GM04504 (cell line): ENCODE measurements around the gene OLFM2.
"Not testable (repeated sequence)": the region's sequence is repeated elsewhere in the genome, so short reads cannot be mapped to it uniquely, and the experiment has no call there.

Source experiments
- DNase-seq: peaks from one replicate; pipeline ENCODE4 v3.0.0-alpha.2; 2012; ENCODE audit warnings: low read depth

OLFM2 gene

DNA sequence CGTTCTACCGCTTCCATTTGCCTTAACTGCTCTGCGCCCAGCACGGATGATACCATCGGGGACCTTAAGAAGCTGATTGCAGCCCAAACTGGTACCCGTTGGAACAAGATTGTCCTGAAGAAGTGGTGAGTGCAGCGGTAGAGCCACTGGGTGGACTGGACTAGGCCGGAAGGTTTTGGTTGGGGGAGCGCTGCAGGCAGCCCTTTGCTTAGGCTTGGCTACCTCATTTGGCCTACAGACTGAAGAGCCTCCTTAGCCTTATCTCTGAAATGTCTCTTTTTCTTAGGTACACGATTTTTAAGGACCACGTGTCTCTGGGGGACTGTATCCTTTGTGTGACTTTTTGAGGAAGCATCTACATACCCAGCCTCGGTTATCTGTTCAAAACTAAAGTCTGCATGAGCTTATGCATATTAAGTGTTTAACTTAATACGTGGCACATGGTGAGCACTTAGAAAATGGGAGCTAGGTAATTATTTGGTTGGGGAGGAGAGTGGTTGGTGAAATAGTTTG, 107.7 kb downstream of the OLFM2 start:
- DNase-seq = no peak

DNA sequence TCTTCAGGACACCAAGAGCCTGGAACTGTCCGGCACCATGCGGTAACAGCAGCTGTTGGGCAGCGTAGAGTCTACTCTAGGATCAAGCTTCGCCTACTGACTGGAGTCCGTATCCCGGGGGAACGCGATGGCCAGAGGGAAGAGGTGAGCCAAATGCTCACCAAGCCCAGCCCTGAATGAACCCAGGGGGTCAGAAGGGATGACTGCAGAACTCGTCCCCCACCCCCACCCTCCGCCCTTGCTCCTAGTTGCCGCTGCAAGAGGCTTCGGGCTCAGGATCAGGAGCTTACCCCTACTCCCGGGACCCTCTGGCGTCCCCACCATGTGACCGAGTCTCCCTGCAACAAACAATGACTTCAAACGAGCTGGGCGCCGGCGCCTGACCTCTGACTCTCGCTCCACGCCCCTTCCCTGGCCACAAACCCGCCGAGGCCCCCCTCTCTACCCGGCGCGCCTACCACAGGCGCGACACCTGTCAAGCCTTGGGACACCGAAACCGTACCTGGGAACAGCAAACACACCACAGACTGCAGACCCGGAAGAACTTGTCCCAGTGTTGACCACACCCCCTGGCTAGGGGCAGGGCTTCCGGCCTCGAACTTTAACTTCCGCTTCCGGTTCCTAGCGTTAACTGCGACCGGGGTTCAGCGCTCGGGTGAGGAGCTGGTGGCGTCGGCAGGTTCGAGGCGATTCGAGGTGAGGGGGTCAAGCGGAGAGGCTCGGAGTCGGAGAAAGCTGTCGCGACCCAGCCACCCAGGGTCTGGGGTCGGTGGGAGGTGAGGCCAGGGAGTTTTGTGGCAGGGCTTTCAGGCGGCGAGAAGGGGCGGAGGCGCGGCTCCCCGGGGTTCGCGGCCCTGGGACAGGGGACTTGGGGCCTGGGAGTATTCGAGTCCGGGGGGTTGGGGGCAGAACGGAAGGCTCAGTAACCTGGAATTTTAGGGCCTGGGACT, 108.8 kb downstream of the OLFM2 start, which contains the start of gene UBL5:
UBL5 (plus strand) TSS at position 630 of the 950 bp plus-strand sequence. CDS start 420 bp downstream, outside the sequence.
- DNase-seq = peak; percentile 60

DNA sequence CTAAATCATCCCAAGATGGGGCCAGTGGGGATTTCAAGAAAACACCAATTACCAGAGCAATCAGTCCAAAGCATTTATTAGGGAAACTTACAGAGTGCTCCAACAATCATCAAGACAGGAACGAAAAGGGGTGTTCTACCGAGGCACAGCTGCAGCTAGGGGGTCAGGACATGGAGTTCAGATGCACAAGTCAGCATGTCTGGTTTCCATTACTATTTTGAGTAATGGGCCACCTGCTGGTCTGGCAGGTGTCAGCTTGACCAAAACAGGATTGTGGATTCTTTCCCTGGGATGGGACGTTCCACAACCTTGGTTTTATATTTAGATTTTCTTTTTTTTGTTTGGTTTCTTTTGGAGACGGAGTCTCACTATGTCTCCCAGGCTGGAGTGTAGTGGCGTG, 112.5 kb downstream of the OLFM2 start:
- DNase-seq = no peak

DNA sequence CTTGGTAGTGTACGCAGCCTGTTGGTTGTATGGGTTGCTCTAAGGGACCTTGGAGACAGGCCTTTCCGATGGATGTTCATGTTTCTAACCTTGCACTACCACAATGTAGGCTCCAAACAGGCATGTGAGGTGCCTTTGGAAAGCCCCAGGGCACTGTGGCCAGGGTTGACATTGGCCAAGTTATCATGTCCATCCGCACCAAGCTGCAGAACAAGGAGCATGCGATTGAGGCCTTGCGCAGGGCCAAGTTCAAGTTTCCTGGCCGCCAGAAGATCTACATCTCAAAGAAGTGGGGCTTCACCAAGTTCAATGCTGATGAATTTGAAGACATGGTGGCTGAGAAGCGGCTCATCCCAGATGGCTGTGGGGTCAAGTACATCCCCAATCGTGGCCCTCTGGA, 116.3 kb downstream of the OLFM2 start:
- not testable (repeated sequence) for DNase-seq

DNA sequence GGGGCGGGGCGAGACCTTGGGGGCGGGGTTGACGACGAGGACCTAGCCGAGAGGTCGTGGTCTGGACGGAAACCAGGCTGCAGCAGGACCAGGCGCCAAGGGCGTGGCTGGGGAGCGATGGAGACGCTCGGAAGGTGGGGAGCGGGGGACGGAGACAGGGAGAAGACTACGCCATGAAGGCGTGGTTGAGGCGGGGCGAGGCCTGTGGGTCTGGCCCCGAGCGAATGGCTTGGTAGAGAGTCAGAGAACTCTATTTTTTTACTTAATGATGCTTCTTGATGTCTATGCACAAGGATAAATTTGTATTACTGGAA, 116.8 kb downstream of the OLFM2 start:
- DNase-seq = no peak

DNA sequence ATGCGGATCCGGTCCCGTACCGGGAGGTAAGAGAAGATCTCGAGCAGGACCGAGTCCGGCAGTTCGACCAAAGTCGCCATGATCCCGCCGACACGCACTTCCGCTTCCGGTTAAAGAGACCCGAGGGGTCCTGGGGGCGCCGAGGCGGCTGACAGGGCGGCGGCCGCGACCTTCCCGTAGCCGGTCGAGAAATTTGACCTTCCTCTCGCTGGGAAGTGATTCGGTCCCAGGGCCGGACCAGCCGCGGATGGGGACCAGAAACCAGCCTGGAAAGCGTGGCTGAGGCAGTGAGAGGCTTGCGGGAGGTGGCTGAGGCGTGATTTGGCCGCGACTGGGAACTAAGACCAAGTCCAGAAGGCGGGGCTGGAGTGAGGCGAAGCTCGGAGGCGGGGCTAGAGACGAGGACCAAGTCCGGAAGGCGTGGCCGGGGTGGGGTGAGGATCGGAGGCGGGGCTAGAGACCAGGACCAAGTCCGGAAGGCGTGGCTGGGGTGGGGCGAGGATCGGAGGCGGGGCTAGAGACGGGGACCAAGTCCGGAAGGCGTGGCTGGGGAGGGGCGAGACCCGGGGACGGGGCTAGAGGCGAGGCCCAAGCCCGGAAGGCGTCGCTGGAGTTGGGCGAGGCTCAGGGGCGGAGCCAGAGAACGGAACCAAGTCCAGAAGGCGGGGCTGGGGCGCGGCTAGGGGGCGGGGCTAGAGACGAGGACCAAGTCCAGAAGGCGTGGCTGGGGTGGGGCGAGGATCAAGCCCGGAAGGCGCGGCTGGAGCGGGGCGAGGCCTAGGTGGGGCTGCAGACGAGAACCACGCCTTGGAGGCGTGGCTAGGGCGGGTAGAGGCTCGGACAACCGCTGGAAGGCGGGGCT, 117.3 kb downstream of the OLFM2 start, which contains the start of gene FBXL12:
FBXL12 (minus strand) TSS at position 346 of the 862 bp plus-strand sequence; CDS start at position 80, 266 bp downstream.
- peak; percentile 99 for DNase-seq

DNA sequence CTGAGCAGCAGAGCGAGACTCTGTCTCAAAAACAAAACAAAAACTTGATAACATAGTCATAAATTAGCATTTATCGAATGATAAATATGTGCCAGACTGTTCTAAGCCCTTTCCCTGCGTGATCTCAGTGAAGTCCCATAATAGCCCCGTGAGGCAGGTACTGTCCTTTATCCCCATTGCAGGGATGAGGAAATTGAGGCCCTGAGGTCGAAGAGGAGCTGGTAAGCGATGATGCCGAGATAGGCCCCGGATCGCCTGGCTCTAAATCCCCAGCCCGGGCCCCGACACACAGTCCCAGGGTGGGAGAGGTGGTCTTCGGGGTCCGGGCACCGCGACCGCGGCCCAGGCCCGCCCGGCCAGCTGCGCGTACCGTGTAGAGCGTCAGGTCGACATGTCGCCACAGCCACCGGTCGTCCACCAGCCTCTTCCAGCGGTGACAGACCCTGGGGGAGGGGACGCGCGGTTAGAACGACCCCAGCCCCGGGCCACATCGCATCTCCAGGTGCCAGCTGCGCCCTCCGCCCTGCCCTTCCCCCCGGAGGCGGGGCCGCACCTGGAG, 118.1 kb downstream of the OLFM2 start:
- DNase-seq = no peak

DNA sequence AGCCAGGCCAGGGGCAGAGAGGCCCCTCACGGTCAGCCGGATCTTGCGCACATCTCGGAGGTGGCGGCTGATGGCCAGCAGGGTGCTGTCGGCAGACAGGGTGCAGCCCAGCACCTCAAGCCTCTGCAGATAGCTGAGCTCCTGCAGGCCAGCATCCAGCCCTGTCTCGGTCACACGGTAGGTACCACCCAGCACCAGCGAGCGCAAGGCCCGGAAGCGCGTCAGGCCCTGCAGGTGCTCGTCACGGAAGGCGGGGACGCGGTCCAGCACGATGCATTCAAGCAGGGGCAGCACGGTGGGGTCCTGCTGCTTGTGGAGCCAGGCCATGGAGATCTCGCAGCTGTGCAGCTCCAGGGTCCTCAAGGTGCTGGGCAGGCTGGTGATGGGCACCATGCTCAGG, 125.2 kb downstream of the OLFM2 start:
- no peak for DNase-seq

DNA sequence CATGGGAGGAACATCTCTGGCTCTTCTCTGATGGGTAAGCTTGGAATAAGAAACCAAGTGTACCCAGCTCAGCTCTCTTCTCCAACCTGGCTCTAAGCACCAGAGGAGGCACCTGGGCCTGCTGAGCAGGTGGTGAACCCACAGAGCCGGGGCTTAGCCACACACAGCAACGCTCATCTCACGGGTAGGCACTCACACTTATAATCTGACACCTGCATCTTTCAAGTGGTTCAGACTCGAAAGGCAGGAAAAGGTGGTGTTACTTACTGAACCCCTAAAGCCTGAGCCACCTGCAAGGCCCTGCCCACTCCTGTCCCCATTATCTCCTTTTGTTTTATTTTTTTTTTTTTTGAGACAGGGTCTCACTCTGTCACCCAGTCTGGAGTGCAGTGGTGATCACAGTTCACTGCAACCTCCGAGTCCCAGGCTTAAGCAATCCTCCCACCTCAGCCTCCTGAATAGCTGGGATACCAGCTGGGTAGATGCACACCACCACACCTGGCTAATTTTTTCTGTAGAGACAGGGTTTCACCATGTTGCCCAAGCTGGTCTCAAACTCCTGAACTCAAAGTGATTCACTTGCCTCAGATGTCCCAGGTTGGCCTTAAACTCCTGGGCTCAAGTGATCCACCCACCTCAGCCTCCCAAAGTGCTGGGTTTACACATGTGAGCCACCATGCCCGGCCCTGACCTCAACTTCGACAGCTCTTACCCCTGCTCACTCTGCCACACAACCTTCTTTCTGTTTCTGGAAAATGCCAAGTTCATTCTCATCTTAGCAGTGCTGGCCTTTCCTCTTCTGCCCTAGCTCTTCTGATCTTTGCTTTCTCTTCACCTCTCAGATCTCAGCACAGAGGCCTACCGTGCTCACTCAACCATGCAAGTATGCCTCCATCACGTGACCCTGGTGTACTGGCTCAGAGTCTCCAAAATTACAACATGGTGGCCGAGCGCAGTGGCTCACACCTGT, 127.2 kb downstream of the OLFM2 start:
- DNase-seq = no peak

DNA sequence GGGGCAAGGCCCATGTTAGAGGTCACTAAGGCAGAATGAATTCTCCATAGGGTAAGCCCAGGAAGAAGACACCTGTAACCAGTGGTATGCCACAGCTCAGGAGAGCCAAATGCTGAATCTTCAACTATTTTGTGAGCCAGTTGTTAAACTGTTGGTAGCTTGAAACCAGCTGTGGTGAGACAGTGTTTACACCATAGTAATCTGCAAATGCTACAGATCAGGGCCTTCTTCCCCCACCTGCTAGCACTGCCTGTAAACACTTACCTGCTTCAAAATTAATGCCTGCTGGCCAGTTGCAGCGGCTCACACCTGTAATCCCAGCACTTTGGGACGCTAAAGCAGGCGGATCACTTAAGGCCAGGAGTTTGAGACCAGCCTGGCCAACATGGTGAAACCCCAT, 129.5 kb downstream of the OLFM2 start:
- DNase-seq = no peak
